Measurements from ENCODE around the gene CLEC18A.

DNA sequence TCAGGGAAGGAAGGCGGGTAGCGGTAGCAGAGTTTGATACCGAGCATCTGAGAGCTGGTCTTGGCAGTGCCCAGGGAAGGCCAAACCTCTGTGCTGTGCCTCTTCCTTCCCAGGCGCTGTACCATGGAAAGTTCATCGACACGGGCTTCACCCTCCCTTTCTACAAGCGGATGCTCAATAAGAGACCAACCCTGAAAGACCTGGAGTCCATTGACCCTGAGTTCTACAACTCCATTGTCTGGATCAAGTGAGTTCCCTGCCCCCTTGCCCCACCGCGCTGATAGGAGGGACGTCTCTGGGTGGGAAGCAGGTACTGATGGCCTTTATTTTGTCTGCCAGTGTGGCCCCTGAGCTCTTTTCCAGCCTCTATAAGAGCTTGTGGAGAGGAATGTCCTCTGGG, 15.4 kb upstream of the CLEC18A start:
- no peak for TF ChIP-seq SNAI2 (CRISPR knock-in tag; IDR thresholded peaks at IDR 0.05)
- no peak for TF ChIP-seq ZFP3 (CRISPR knock-in tag; IDR thresholded peaks at IDR 0.05)
- TF ChIP-seq, protein P1, sequence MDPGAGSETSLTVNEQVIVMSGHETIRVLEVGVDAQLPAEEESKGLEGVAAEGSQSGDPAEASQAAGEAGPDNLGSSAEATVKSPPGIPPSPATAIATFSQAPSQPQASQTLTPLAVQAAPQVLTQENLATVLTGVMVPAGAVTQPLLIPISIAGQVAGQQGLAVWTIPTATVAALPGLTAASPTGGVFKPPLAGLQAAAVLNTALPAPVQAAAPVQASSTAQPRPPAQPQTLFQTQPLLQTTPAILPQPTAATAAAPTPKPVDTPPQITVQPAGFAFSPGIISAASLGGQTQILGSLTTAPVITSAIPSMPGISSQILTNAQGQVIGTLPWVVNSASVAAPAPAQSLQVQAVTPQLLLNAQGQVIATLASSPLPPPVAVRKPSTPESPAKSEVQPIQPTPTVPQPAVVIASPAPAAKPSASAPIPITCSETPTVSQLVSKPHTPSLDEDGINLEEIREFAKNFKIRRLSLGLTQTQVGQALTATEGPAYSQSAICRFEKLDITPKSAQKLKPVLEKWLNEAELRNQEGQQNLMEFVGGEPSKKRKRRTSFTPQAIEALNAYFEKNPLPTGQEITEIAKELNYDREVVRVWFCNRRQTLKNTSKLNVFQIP (CRISPR knock-in tag; IDR thresholded peaks at IDR 0.05; ENCODE audit: borderline replicate concordance, low read depth) = no peak
- TF ChIP-seq CREB5 (CRISPR knock-in tag; IDR thresholded peaks at IDR 0.05; ENCODE audit: low read depth) = no peak
- TF ChIP-seq, protein P2, sequence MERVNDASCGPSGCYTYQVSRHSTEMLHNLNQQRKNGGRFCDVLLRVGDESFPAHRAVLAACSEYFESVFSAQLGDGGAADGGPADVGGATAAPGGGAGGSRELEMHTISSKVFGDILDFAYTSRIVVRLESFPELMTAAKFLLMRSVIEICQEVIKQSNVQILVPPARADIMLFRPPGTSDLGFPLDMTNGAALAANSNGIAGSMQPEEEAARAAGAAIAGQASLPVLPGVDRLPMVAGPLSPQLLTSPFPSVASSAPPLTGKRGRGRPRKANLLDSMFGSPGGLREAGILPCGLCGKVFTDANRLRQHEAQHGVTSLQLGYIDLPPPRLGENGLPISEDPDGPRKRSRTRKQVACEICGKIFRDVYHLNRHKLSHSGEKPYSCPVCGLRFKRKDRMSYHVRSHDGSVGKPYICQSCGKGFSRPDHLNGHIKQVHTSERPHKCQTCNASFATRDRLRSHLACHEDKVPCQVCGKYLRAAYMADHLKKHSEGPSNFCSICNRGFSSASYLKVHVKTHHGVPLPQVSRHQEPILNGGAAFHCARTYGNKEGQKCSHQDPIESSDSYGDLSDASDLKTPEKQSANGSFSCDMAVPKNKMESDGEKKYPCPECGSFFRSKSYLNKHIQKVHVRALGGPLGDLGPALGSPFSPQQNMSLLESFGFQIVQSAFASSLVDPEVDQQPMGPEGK (CRISPR knock-in tag; IDR thresholded peaks at IDR 0.05; ENCODE audit: borderline replicate concordance) = no peak
- TF ChIP-seq CSDC2 (CRISPR knock-in tag; IDR thresholded peaks at IDR 0.05) = no peak
- TF ChIP-seq ARNTL (CRISPR knock-in tag; IDR thresholded peaks at IDR 0.05; ENCODE audit: borderline replicate concordance, low read depth) = no peak
- no peak for TF ChIP-seq RARB (CRISPR knock-in tag; IDR thresholded peaks at IDR 0.05)
- TF ChIP-seq, protein P3, sequence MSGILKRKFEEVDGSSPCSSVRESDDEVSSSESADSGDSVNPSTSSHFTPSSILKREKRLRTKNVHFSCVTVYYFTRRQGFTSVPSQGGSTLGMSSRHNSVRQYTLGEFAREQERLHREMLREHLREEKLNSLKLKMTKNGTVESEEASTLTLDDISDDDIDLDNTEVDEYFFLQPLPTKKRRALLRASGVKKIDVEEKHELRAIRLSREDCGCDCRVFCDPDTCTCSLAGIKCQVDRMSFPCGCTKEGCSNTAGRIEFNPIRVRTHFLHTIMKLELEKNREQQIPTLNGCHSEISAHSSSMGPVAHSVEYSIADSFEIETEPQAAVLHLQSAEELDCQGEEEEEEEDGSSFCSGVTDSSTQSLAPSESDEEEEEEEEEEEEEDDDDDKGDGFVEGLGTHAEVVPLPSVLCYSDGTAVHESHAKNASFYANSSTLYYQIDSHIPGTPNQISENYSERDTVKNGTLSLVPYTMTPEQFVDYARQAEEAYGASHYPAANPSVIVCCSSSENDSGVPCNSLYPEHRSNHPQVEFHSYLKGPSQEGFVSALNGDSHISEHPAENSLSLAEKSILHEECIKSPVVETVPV (CRISPR knock-in tag; IDR thresholded peaks at IDR 0.05) = no peak
